GM23338 (cell line): Measurements from ENCODE around the gene IL12A.

Experiments used
- CREB1 ChIP-seq: fragments of 250-450 bp; sonication (Bioruptor Pico); IDR thresholded peaks from 2 replicates; pipeline ENCODE4 v1.5.0; 2020; ENCODE audit warnings: low read depth, mild to moderate bottlenecking, moderate library complexity
- CTCF ChIP-seq, 2 experiments: fragments of 200-600 bp in 1 of 2; sonication (generic) in 1 of 2; conservative IDR thresholded peaks; 2 replicates each; pipeline versions ENCODE4 v1.5.1 to v1.6.1; 2016 to 2017; ENCODE audit warnings: antibody characterized with exemption in 2 of 2, low read depth in 2 of 2, mild to moderate bottlenecking in 2 of 2, moderate library complexity in 1 of 2
- ETS1 ChIP-seq: IDR thresholded peaks from 2 replicates; pipeline ENCODE4 v1.6.1; 2016; ENCODE audit warnings: antibody characterized with exemption
- EZH2 ChIP-seq: fragments of 200-600 bp; sonication (generic); IDR thresholded peaks from one replicate; pipeline ENCODE4 v1.8.0; 2017; ENCODE audit warnings: antibody characterized with exemption, mild to moderate bottlenecking, low read depth; ENCODE audit not compliant: unreplicated experiment
- EZH2phosphoT487 ChIP-seq: fragments of 200-600 bp; sonication (generic); IDR thresholded peaks from one replicate; pipeline ENCODE4 v1.8.1; 2018; ENCODE audit warnings: antibody characterized with exemption; ENCODE audit not compliant: unreplicated experiment
- JUNB ChIP-seq: IDR thresholded peaks from one replicate; pipeline ENCODE4 v1.6.1; 2016; ENCODE audit warnings: antibody characterized with exemption; ENCODE audit not compliant: unreplicated experiment
- NANOG ChIP-seq: IDR thresholded peaks from 2 replicates; pipeline ENCODE4 v1.6.1; 2016; ENCODE audit warnings: antibody characterized with exemption, borderline replicate concordance
- POLR2AphosphoS5 ChIP-seq: IDR thresholded peaks from 2 replicates; pipeline ENCODE4 v1.6.1; 2016; ENCODE audit warnings: antibody characterized with exemption, low read depth
- REST ChIP-seq: IDR thresholded peaks from one replicate; pipeline ENCODE4 v1.6.1; 2018; ENCODE audit warnings: antibody characterized with exemption; ENCODE audit not compliant: unreplicated experiment
- ZNF114 ChIP-seq: fragments of 250-450 bp; sonication (Bioruptor Pico); IDR thresholded peaks from 2 replicates; pipeline ENCODE4 v1.5.0; 2020; ENCODE audit warnings: mild to moderate bottlenecking, moderate library complexity
- ZNF331 ChIP-seq: fragments of 250-450 bp; sonication (Bioruptor Pico); IDR thresholded peaks from 2 replicates; pipeline ENCODE4 v1.5.0; 2020; ENCODE audit warnings: low read depth, mild to moderate bottlenecking, moderate library complexity
- ZNF462 ChIP-seq: fragments of 250-450 bp; sonication (Bioruptor Pico); IDR thresholded peaks from 2 replicates; pipeline ENCODE4 v1.5.0; 2020; ENCODE audit warnings: mild to moderate bottlenecking, moderate library complexity

- TF ChIP-seq POLR2AphosphoS5, result no peak
- TF ChIP-seq CTCF (conservative IDR thresholded peaks at IDR 0.05; ENCODE audit: low read depth in 2 of 2), result no peak
- no peak for TF ChIP-seq REST
- TF ChIP-seq EZH2, result no peak
- TF ChIP-seq EZH2phosphoT487, result no peak
- no peak for TF ChIP-seq CREB1
- no peak for TF ChIP-seq JUNB
- TF ChIP-seq NANOG, result no peak
- no peak for TF ChIP-seq ETS1
- no peak for TF ChIP-seq ZNF462 (CRISPR knock-in tag)
- TF ChIP-seq ZNF331 (CRISPR knock-in tag), result no peak
- TF ChIP-seq ZNF114 (CRISPR knock-in tag), result no peak
Observed at GRCh38 chr3:159992589-159992988, 4.0 kb downstream of the IL12A start.
